ENCODE data around the gene CNIH2.
"Not testable (repeated sequence)": the region's sequence is repeated elsewhere in the genome, so short reads cannot be mapped to it uniquely, and the experiment has no call there.

CNIH2 gene

GRCh38 chr11:66271816-66272215 lies 6.2 kb upstream of the CNIH2 start:
- no peak overlapping the region for H3K4me3 ChIP-seq (ENCODE audit: low read depth, low read length)
- TF ChIP-seq CTCF (IDR thresholded peaks at IDR 0.05; ENCODE audit: low read depth, low read length) = no peak
- DNase-seq (ENCODE audit: low read depth, low spot score) = no peak
- in situ Hi-C loops (cut with HindIII; ENCODE audit: low sequenced_read_pairs) = no loop called here

GRCh38 chr11:66272596-66272995 lies 5.4 kb upstream of the CNIH2 start:
- in situ Hi-C loops (cut with HindIII; ENCODE audit: low sequenced_read_pairs) = no loop called here
- H3K4me3 ChIP-seq (ENCODE audit: low read depth, low read length) = no peak overlapping the region
- TF ChIP-seq CTCF (IDR thresholded peaks at IDR 0.05; ENCODE audit: low read depth, low read length) = no peak
- DNase-seq (ENCODE audit: low read depth, low spot score) = no peak

- DNase-seq (ENCODE audit: low read depth, low spot score) = no peak
- no peak for TF ChIP-seq CTCF (IDR thresholded peaks at IDR 0.05; ENCODE audit: low read depth, low read length)
- in situ Hi-C loops (cut with HindIII; ENCODE audit: low sequenced_read_pairs) = no loop called here
- H3K4me3 ChIP-seq (ENCODE audit: low read depth, low read length) = no peak overlapping the region
These were observed 3.8 kb upstream of the CNIH2 start for GRCh38 chr11:66274219-66274618.

GRCh38 chr11:66275396-66275795 lies 2.6 kb upstream of the CNIH2 start:
- TF ChIP-seq CTCF (IDR thresholded peaks at IDR 0.05; ENCODE audit: low read depth, low read length) = no peak
- in situ Hi-C loops (cut with HindIII; ENCODE audit: low sequenced_read_pairs) = no loop called here

GRCh38 chr11:66275984-66276612 lies 1.9 kb upstream of the CNIH2 start:
- in situ Hi-C loops (cut with HindIII; ENCODE audit: low sequenced_read_pairs) = no loop called here
- TF ChIP-seq CTCF (IDR thresholded peaks at IDR 0.05; ENCODE audit: low read depth, low read length) = no peak
- H3K4me3 ChIP-seq (ENCODE audit: low read depth, low read length) = no peak overlapping the region
- no peak for DNase-seq (ENCODE audit: low read depth, low spot score)

More at GRCh38 chr11:66275396-66275795, 2.6 kb upstream of the CNIH2 start:
- no peak overlapping the region for H3K4me3 ChIP-seq (ENCODE audit: low read depth, low read length)
- DNase-seq (ENCODE audit: low read depth, low spot score) = no peak

- DNase-seq (ENCODE audit: low read depth, low spot score); in situ Hi-C loops (cut with HindIII; ENCODE audit: low sequenced_read_pairs); H3K4me3 ChIP-seq (ENCODE audit: low read depth, low read length): not testable (repeated sequence)
These were observed 1.4 kb upstream of the CNIH2 start for GRCh38 chr11:66276619-66277018.

GRCh38 chr11:66277064-66277463 lies 911 bp upstream of the CNIH2 start:
- H3K4me3 ChIP-seq (ENCODE audit: low read depth, low read length); DNase-seq (ENCODE audit: low read depth, low spot score); in situ Hi-C loops (cut with HindIII; ENCODE audit: low sequenced_read_pairs): not testable (repeated sequence)
